ENCODE measurements around the gene BRD9.

- no peak for TF ChIP-seq POLR2A (conservative IDR thresholded peaks at IDR 0.05)
- no peak for TF ChIP-seq TCF3 (CRISPR knock-in tag; IDR thresholded peaks at IDR 0.05)
- TF ChIP-seq ATF4 (CRISPR knock-in tag; IDR thresholded peaks at IDR 0.05): no peak
- no peak for TF ChIP-seq CTCF (IDR thresholded peaks at IDR 0.05 in 2 of 3, conservative IDR thresholded peaks at IDR 0.05 in 1 of 3; ENCODE audit: insufficient read depth in 2 of 3, low read depth in 1 of 3, low read length in 3 of 3)
- TF ChIP-seq SREBF2 (CRISPR knock-in tag; IDR thresholded peaks at IDR 0.05): no peak
- TF ChIP-seq HMG20A (CRISPR knock-in tag; conservative IDR thresholded peaks at IDR 0.05): no peak
- no peak for TF ChIP-seq CHD2 (IDR thresholded peaks at IDR 0.05; ENCODE audit: low read depth, low read length)
- TF ChIP-seq DPF2 (IDR thresholded peaks at IDR 0.05): no peak
- no peak for TF ChIP-seq FOXA1 (IDR thresholded peaks at IDR 0.05; ENCODE audit: borderline replicate concordance)
- no peak for TF ChIP-seq ZNF668 (CRISPR knock-in tag; IDR thresholded peaks at IDR 0.05)
- TF ChIP-seq ZNF212 (CRISPR knock-in tag; IDR thresholded peaks at IDR 0.05): no peak
- TF ChIP-seq ATF3 (IDR thresholded peaks at IDR 0.05): no peak
- no peak for TF ChIP-seq ATF3 (CRISPR knock-in tag; conservative IDR thresholded peaks at IDR 0.05)
- TF ChIP-seq NR2C1 (IDR thresholded peaks at IDR 0.05): no peak
- TF ChIP-seq NR2C1 (tag; IDR thresholded peaks at IDR 0.05): no peak
- no peak for TF ChIP-seq PTBP1 (IDR thresholded peaks at IDR 0.05; ENCODE audit: low read depth, low read length)
Observed at GRCh38 chr5:859798-860296, 32.8 kb downstream of the BRD9 start.

Data from K562 (cell line).